Urinary bladder (tissue), 4 donors: ENCODE measurements around the gene RAX. TPM values are rescaled to one million over a fixed set of nuclear protein-coding genes. Genes with fewer than 3 reads are reported as not detected.

Source experiments
- DNase-seq: peaks from one replicate; pipeline ENCODE4 v3.0.0-alpha.2; 2015; ENCODE audit errors: extremely low spot score
- H3K27ac ChIP-seq: one replicate; pipeline ENCODE4 v1.5.1; 2013; ENCODE audit warnings: low read depth, mild to moderate bottlenecking, moderate library complexity
- H3K36me3 ChIP-seq: one replicate; pipeline ENCODE4 v1.6.1; 2013; ENCODE audit warnings: mild to moderate bottlenecking, moderate library complexity; ENCODE audit not compliant: insufficient read depth
- H3K4me1 ChIP-seq: one replicate; pipeline ENCODE4 v1.6.1; 2013; ENCODE audit warnings: mild to moderate bottlenecking, moderate library complexity; ENCODE audit not compliant: insufficient read depth
- H3K4me3 ChIP-seq: one replicate; pipeline ENCODE4 v1.5.1; 2013; ENCODE audit warnings: low read depth, low read length
- WGBS: extraction: QIAGEN DNeasy Blood & Tissue Kit; methylation state at CpG from one replicate; pipeline ENCODE4 v1.1.7; 2013; 5-methylcytosine and 5-hydroxymethylcytosine counted together
- polyA plus RNA-seq: library from polyadenylated mRNA; stranded (reverse); fragments of 200-250 nt; gene quantifications from one replicate; pipeline ENCODE4 v1.2.3, GENCODE V29; 2013
- total RNA-seq: library from RNA; depleted of rRNA; stranded (reverse); fragments of >200 nt; gene quantifications from one replicate; pipeline ENCODE4 v1.2.3, GENCODE V29; 2014
- donor health status: healthy with polysubstance abuse.
- donor health status: healthy.

RAX gene
- total and polyA plus RNA-seq, 2 donors = not detected

DNA sequence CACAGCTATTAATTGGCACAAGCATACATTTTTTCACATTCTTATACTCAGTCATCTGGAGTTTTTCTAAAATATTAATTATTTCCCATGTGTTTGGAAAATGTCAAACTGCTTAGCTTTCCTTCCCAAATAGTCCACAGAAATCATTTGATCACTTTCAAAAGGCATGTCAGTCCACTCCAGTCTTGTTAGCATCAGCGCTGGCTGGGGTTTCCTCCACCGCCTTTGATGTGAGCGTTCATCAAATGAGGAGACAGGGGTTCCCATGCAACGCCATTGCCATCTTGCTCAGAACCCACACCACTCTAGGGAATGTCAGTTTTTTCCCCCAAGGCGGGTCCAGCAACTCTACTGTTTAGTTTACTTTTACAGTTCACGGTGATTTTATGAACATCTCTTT, 13.1 kb upstream of the RAX start:
- Histone ChIP-seq H3K4me3 (no peak overlapping the region), H3K4me1 (no peaks in the 10 kb centered on the region), H3K27ac (no peak overlapping the region), H3K36me3 (no peaks in the 10 kb centered on the region)
- no peak for DNase-seq
- 25% methylated on average over 6 of the region's 6 CpGs for WGBS

DNA sequence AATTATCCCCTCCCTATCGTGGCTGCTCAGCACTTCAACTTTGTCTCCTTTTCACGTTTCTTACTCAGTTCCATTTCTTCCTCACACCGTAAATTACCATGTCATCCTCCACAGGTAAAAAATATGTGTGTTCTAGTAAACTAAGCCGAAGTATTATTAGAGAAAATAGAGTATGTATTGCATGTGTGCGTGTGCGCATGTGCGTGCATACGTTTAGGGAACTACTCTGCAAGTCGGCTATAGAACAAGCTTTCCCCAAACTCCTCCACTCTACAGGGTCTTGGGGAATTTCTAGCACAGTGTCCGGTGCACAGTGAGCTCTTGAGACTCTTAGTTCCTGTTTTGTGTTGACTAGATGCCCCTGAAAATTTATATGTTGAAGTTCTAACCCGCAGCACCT, 9.1 kb upstream of the RAX start:
- H3K4me1 ChIP-seq = no peaks in the 10 kb centered on the region
- H3K4me3 ChIP-seq = no peak overlapping the region
- no peak for DNase-seq
- WGBS = 83% methylated on average over 11 of the region's 11 CpGs
- no peaks in the 10 kb centered on the region for H3K36me3 ChIP-seq
- H3K27ac ChIP-seq = no peak overlapping the region

DNA sequence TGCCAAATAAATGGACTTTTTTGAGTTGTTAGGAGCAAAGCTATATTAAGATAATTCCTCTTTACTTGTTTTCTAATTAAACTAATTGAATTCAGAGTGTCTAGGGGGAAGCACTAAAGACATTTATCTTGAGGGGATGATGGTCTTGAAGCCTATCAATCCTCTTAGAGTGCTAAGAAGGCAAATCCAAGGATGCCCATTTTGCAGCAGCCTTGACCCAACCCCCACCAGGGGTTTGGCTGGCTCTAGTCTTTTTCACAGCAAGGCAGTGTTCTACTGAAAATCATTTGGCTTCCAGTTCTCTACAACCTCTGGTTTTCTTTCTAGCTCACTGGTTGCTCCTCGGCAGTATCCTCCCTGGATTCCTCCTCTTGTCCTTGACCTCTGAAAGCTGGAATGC, 6.5 kb upstream of the RAX start:
- H3K4me1 ChIP-seq = no peaks in the 10 kb centered on the region
- no peak overlapping the region for H3K4me3 ChIP-seq
- DNase-seq = no peak
- 60% methylated on average over 1 of the region's 1 CpG for WGBS
- no peak overlapping the region for H3K27ac ChIP-seq
- H3K36me3 ChIP-seq = no peaks in the 10 kb centered on the region

DNA sequence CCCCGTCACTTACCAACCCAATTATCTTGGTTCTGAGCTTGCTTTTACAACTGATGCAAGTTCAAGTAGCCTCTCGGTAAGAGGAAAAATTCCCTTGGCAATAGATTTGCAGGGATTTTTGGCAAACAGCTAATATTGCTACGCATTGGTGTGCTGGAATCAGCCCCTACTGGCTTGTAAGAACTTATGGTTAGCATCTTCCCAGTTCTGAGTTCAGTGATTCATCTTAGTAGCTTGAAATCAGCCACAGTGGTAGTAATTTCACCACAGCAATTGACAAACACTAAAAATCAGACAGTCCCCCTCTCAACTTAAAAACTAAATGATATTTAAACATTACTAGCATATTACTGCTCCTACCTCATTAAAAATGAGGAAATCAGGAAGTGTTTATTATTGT, 5.9 kb upstream of the RAX start:
- 67% methylated on average over 3 of the region's 3 CpGs for WGBS
- H3K27ac ChIP-seq = no peak overlapping the region
- no peak overlapping the region for H3K4me3 ChIP-seq
- H3K4me1 ChIP-seq = no peaks in the 10 kb centered on the region
- H3K36me3 ChIP-seq = no peaks in the 10 kb centered on the region
- no peak for DNase-seq

DNA sequence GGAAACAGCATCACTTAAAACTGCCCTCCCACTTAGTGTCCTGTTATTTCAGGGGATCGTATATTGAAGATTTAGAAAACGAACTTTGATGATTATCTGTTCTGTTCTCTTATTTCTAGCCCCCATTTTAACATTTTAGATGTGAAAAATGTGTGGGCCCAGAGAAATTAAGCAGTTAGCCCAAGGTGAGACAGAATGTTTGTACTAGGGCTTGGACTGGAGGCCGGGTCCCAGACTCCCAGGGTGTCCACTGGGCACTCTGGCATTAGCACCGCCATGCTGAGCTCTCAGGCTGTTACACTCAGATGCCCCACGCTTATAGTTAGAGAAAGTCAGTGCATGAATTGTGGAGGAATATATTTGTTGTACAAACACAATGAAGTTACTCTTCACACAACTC, 5.5 kb upstream of the RAX start:
- Histone ChIP-seq H3K4me1 (no peaks in the 10 kb centered on the region), H3K4me3 (no peak overlapping the region), H3K27ac (no peak overlapping the region), H3K36me3 (no peaks in the 10 kb centered on the region)
- no peak for DNase-seq
- WGBS = 71% methylated on average over 5 of the region's 5 CpGs

DNA sequence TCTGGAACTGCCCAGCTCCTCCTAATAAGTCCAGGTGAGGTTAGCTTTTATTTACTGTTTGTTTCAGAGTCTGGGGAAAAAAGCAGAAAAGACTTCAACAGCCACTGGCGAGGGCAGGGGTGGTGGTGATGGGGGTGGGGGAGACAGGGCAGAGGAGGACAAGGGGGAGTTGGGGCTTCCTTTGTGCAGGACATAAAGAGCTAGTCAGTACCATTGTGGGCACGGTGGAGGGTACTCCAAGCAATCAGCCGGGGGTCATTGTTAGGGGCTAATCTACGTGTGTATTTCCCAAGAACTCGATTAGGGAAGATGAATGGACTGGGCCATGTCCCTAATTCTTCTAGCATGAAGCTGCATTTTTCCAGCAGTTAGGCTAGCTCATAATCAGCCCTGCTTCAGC, 2.8 kb upstream of the RAX start:
- no peak overlapping the region for H3K27ac ChIP-seq
- peaks cover 2% of the 10 kb centered on the region for H3K4me1 ChIP-seq
- WGBS = 30% methylated on average over 5 of the region's 5 CpGs
- H3K4me3 ChIP-seq = no peak overlapping the region
- H3K36me3 ChIP-seq = no peaks in the 10 kb centered on the region
- DNase-seq = no peak

DNA sequence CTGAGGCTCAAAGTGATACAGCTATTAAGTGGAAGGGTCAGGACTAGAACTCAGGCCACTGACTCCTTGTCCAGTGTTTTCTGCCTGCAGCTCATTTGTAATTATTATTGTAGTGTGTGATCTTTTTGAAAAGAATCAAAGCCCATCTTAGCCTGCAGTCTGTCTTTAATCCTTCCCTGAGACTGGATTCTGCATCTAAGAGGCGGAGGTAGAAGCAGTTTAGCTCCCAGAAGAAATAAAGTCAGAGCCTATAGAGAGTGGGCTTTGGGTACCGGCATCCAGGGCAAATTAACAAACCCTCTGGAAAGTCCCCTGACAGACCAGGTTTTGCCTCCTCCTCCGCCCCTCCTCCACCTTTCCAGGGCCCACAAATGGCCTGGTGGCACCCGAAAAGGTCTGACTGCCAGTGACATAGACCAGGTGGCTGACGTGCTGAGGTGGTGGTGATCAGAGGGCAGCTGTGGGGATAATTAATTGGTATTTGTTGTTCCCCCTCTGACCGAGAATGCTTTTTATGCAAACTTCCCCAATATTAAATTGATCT, 2.2 kb upstream of the RAX start:
- 24% methylated on average over 6 of the region's 6 CpGs for WGBS
- Histone ChIP-seq H3K36me3 (no peaks in the 10 kb centered on the region), H3K27ac (no peak overlapping the region), H3K4me1 (peaks cover 2% of the 10 kb centered on the region), H3K4me3 (no peak overlapping the region)
- DNase-seq = no peak

DNA sequence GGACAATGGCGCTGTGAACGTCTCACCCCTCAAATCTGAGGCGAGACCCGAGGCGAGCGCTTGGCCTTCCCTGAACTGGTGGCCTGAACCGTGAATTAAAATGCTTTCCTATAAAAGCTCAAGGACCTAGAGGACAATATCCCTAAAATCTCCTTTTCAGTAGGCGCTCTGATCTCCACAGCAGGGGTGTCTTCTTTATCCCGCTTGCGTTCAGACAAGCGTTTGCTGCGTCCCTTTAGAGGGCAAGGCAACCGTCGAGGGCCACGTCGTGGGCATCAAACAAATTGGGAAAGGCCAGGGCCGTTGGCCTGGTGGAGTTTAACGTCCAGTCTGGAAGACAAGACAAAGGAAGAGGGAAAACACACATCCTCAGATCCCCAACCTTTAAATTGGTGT, 1.3 kb upstream of the RAX start:
- no peak for DNase-seq
- 14% methylated on average over 18 of the region's 18 CpGs for WGBS

DNA sequence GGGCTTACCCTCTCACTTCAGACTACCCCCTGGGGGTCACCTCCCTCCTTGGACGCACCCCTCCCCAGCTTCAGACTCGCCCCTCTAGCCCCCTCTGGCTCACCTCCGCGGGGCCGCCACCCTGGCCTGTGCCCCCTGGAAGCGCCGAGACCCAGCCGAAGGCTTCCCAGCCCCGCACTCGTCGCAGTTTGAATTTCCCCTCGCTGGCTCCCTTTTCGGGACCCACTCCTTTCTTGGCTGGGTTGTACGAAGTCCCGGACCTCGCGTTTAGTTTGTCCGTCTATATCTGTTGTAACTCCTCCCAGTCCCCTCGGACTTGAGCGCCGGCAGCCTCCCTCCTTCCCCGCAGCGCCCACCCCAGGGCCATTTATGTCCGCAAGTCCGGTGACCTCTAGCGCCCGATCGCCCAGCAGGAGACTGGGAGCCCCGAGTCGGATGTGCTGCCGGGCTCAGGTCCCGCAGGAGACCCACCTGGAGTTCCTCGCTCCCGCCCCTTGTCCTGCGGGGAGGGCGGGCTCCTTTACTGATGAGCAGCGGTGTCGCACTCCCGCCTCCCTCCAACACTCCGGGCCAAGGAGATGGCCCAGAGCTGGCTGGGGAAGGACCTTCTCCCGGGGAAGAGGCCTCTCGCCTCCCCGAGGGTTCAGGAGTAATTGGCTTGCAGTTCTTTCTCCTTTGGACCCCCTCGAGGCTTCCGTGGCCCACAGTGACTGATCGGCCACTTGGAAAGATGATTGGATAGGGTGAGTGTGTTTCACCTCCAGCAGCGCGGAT, 692 bp upstream of the RAX start:
- H3K27ac ChIP-seq = no peak overlapping the region
- no peak overlapping the region for H3K4me3 ChIP-seq
- no peak for DNase-seq
- peaks cover 2% of the 10 kb centered on the region for H3K4me1 ChIP-seq
- 3% methylated on average over 48 of the region's 48 CpGs for WGBS
- H3K36me3 ChIP-seq = no peaks in the 10 kb centered on the region

More for the DNA sequence above, 1.3 kb upstream of the RAX start:
- no peak overlapping the region for H3K27ac ChIP-seq
- peaks cover 2% of the 10 kb centered on the region for H3K4me1 ChIP-seq
- no peaks in the 10 kb centered on the region for H3K36me3 ChIP-seq
- no peak overlapping the region for H3K4me3 ChIP-seq

DNA sequence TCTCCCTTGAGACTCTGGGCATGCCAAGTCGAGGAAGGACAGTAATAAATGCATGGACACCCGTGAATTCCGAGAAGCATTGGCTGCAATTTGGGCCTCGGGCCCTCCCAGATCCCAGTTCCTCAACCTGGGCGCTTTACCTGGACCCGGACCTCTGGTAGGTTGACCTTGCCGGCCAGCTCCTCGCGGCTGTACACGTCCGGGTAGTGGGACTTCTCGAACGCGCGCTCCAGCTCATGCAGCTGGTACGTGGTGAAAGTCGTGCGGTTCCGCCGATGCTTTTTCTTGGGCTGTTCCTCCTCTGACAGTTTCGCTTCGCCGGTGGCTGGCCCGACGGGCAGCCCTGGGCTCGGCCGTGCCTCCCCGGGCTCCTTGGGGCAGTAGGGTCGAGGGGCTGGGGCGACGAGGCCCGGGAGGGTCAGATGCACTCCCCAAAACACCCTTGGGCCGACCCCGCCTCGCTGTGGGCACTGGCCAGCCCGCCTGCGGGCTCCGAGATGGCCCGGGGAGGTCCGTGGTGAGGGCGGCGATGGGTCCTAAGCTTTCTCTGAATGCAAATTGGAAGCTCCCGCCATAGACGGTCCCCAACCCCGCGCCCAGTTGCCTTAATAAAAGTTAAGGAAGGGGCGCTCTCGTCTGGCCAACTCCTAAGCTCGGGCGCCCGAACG, 899 bp downstream of the RAX start:
- Histone ChIP-seq H3K36me3 (no peaks in the 10 kb centered on the region), H3K27ac (no peak overlapping the region), H3K4me1 (peaks cover 2% of the 10 kb centered on the region), H3K4me3 (peak overlapping the region; percentile 27)
- WGBS = 2% methylated on average over 52 of the region's 52 CpGs
- no peak for DNase-seq

DNA sequence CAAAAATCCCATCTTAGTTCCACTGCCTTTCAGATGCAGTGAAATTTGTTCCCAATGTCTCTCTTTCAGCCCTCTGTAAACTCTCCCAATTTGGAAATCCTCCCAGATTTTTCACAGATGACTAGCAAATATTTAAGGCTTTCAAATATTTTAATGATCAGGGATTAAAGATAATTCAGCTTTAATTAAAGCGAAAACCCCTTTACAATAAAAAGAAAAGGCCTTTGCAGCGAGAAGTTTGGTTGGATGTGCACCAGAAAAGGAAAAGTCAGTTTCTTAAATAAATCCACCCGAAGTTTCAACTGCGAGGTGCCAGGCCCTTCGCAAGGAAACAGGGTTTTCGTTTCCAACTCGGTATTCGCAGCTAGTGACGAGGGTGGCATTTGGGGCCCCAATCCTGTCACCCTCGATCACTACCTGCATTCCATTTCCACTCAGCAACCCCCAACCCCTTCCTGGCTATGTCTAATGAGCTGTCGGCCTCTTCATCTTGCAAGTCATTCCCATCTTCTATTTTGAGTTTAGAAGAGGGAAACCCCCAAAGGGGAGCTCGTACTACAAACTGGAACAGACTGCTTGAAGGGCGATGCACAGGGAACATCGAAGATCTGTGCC, 1.5 kb downstream of the RAX start:
- peaks cover 2% of the 10 kb centered on the region for H3K4me1 ChIP-seq

DNA sequence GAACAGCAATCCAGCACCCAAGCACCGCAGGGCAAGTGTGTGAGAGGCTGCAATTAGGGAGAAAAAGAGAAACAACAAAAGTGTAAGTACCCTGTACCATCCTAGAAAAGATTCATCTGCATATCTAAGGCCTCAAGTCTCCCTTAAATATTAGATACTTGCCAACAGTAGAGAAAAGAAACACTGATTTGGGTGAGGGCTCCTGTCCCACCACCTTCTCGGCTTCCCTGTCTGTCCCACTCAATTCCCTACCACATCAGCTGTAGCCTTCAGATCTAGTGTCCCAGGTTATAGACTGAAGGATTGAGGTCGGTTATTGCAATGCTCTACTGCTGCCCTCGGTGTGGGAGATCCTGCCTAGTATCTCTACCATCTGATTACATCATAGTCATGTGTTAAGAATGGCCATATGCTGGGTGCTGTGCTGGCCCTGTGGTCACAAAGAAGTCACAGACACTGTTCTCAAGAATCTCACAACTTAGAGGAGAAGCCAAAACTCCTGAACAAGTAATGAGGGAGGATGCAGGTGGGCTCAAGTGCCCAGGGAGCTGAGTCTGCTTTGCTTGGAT, 2.5 kb downstream of the RAX start:
- Histone ChIP-seq H3K4me1 (peaks cover 2% of the 10 kb centered on the region), H3K36me3 (no peaks in the 10 kb centered on the region), H3K27ac (no peak overlapping the region), H3K4me3 (no peak overlapping the region)
- 17% methylated on average over 4 of the region's 4 CpGs for WGBS
- DNase-seq = no peak

More for the DNA sequence above, 1.5 kb downstream of the RAX start:
- Histone ChIP-seq H3K4me3 (no peak overlapping the region), H3K27ac (no peak overlapping the region), H3K36me3 (no peaks in the 10 kb centered on the region)
- no peak for DNase-seq
- 15% methylated on average over 14 of the region's 14 CpGs for WGBS

DNA sequence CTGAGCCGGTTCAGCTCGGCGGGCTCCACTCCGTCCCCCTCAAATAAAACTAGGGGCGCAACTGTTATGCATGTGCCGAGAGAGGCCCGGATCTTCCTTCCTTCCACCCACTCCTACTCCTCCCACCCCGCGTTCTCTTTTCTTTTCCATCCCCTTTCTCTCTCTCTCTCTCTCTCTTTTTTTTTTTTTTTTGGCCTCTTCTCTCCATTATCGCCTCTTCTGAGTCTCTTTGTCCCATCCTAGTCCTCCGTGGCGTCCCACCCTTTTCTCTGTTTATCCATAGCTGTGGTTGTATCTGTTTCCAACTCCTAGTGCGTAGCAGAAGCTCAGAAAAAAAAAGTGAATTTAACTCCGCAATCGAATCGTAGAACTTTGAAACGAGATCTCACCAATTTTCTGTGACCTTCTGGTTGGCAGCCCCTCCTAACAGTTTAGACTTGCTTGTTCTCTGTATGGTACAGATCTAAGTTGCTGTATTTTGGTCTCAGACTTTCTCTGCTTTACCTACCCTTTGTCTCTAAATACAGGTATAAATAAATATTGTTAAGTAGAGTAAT, 3.6 kb downstream of the RAX start:
- Histone ChIP-seq H3K36me3 (no peaks in the 10 kb centered on the region), H3K27ac (no peak overlapping the region), H3K4me3 (peak overlapping the region; percentile 21), H3K4me1 (peaks cover 2% of the 10 kb centered on the region)
- DNase-seq = no peak
- 5% methylated on average over 17 of the region's 17 CpGs for WGBS
